OCI-LY1 (cell line): ENCODE data around the gene ZNF831.

ENCODE experiments used
- H2AFZ ChIP-seq: fragments of 200-600 bp; sonication (generic), shearing (Covaris generic); 2 replicates; pipeline ENCODE4 v1.6.0; 2014; ENCODE audit warnings: antibody characterized with exemption, mild to moderate bottlenecking, low read length
- H3F3A ChIP-seq: fragments of 200-600 bp; sonication (generic), shearing (Covaris generic); 2 replicates; pipeline ENCODE4 v1.6.0; 2014; ENCODE audit warnings: mild to moderate bottlenecking, antibody characterized with exemption, low read length, moderate library complexity; ENCODE audit not compliant: insufficient read depth
- H3K27ac ChIP-seq: fragments of 200-600 bp; sonication (generic); 2 replicates; pipeline ENCODE4 v1.5.1; 2014; ENCODE audit warnings: low read length, mixed run types, mild to moderate bottlenecking, low read depth; ENCODE audit not compliant: poor library complexity, severe bottlenecking
- H3K27me3 ChIP-seq: fragments of 200-600 bp; sonication (generic); 2 replicates; pipeline ENCODE4 v1.6.0; 2014; ENCODE audit warnings: antibody characterized with exemption, mild to moderate bottlenecking, low read length, moderate library complexity; ENCODE audit not compliant: insufficient read depth
- H3K36me3 ChIP-seq: fragments of 200-600 bp; sonication (generic); 2 replicates; pipeline ENCODE4 v1.6.1; 2014; ENCODE audit warnings: mild to moderate bottlenecking, antibody characterized with exemption, low read length, moderate library complexity, mixed read lengths; ENCODE audit not compliant: insufficient read depth
- H3K4me1 ChIP-seq: fragments of 200-600 bp; sonication (generic); 2 replicates; pipeline ENCODE4 v1.5.1; 2014; ENCODE audit warnings: mild to moderate bottlenecking, low read length, moderate library complexity; ENCODE audit not compliant: insufficient read depth, severe bottlenecking
- H3K4me2 ChIP-seq: fragments of 200-600 bp; sonication (generic), shearing (Covaris generic); 2 replicates; pipeline ENCODE4 v1.6.1; 2014; ENCODE audit warnings: low read length
- H3K4me3 ChIP-seq: fragments of 200-600 bp; sonication (generic); 2 replicates; pipeline ENCODE4 v1.5.1; 2014; ENCODE audit warnings: low read length, low read depth, mild to moderate bottlenecking, mixed read lengths; ENCODE audit not compliant: poor library complexity, severe bottlenecking
- H3K79me2 ChIP-seq: fragments of 200-600 bp; shearing (Covaris generic); 2 replicates; pipeline ENCODE4 v1.6.1; 2016; ENCODE audit warnings: mixed run types, low read length, mixed read lengths; ENCODE audit not compliant: insufficient read depth
- H3K9ac ChIP-seq: fragments of 200-600 bp; sonication (generic), shearing (Covaris generic); 2 replicates; pipeline ENCODE4 v1.6.1; 2014; ENCODE audit warnings: mild to moderate bottlenecking, low read length, mixed read lengths
- H3K9me2 ChIP-seq: fragments of 200-600 bp; sonication (generic), shearing (Covaris generic); 2 replicates; pipeline ENCODE4 v1.6.1; 2014; ENCODE audit warnings: low read depth, mild to moderate bottlenecking, low read length, mixed read lengths
- H3K9me3 ChIP-seq: fragments of 200-600 bp; shearing (Covaris generic); 2 replicates; pipeline ENCODE4 v1.6.1; 2014; ENCODE audit warnings: low read length, mixed read lengths
- H4K20me1 ChIP-seq: fragments of 200-600 bp; sonication (generic), shearing (Covaris generic); 2 replicates; pipeline ENCODE4 v1.6.0; 2016; ENCODE audit warnings: mild to moderate bottlenecking, low read length; ENCODE audit not compliant: insufficient read depth
- EZH2 ChIP-seq: fragments of 200-600 bp; sonication (generic), shearing (Covaris generic); IDR thresholded peaks from 2 replicates; pipeline ENCODE4 v1.8.0; 2017; ENCODE audit warnings: borderline replicate concordance, mixed run types, mild to moderate bottlenecking, antibody characterized with exemption, low read length, moderate library complexity, mixed read lengths
- TF ChIP-seq, protein P1 (sequence below): fragments of 200-600 bp; sonication (generic), shearing (Covaris generic); IDR thresholded peaks from 2 replicates; pipeline ENCODE4 v1.5.1; 2017; ENCODE audit warnings: mild to moderate bottlenecking, antibody characterized with exemption, low read length, moderate library complexity, mixed read lengths

ZNF831 gene

DNA sequence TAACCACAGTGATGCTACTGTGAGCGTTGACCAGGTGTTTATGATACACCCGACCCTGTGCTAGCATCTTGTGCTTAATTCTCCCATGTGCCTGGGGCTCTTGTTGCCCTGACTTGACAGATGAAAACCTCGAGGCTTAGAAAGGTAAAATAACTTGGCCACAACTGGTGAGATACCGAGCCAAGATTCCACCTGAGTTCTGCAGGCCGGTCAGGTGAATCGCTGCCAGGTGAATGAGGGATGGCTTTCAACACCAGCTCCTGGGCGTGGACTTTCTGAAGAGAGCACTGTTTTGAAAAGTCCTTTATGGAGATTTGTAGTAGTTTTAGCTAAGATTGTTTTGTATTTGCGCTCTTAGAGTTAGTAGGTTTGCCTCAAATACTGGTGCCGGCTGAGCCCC, 12.2 kb upstream of the ZNF831 start:
- Histone ChIP-seq H3K27me3 (0 out of 2 replicates have a peak, but pooled peaks cover 4% of the 10 kb centered on the region), H2AFZ (no peak overlapping the region), H3F3A (no peaks in the 10 kb centered on the region), H3K9me3 (no peaks in the 10 kb centered on the region), H3K4me1 (no peaks in the 10 kb centered on the region), H3K4me2 (no peak overlapping the region), H3K79me2 (no peaks in the 10 kb centered on the region), H3K4me3 (no peak overlapping the region), H3K36me3 (no peaks in the 10 kb centered on the region), H3K27ac (no peak overlapping the region), H3K9ac (no peak overlapping the region), H3K9me2 (no peaks in the 10 kb centered on the region), H4K20me1 (no peaks in the 10 kb centered on the region)
- TF ChIP-seq, protein P1, sequence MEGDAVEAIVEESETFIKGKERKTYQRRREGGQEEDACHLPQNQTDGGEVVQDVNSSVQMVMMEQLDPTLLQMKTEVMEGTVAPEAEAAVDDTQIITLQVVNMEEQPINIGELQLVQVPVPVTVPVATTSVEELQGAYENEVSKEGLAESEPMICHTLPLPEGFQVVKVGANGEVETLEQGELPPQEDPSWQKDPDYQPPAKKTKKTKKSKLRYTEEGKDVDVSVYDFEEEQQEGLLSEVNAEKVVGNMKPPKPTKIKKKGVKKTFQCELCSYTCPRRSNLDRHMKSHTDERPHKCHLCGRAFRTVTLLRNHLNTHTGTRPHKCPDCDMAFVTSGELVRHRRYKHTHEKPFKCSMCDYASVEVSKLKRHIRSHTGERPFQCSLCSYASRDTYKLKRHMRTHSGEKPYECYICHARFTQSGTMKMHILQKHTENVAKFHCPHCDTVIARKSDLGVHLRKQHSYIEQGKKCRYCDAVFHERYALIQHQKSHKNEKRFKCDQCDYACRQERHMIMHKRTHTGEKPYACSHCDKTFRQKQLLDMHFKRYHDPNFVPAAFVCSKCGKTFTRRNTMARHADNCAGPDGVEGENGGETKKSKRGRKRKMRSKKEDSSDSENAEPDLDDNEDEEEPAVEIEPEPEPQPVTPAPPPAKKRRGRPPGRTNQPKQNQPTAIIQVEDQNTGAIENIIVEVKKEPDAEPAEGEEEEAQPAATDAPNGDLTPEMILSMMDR, result no peak
- no peak for TF ChIP-seq EZH2

GRCh38 chr20:59151820-59152219, 11.8 kb upstream of the ZNF831 start:
- no peak overlapping the region for H3K27ac ChIP-seq
- H3K4me3 ChIP-seq, result no peak overlapping the region
- no peak overlapping the region for H3K9ac ChIP-seq
- H2AFZ ChIP-seq, result no peak overlapping the region
- H3K9me2 ChIP-seq, result no peaks in the 10 kb centered on the region
- H3K4me2 ChIP-seq, result no peak overlapping the region
- TF ChIP-seq EZH2, result no peak
- TF ChIP-seq, protein P1, result no peak
- H3K27me3 ChIP-seq, result 0 out of 2 replicates have a peak, but pooled peaks cover 4% of the 10 kb centered on the region
- H3K36me3 ChIP-seq, result no peaks in the 10 kb centered on the region
- H3F3A ChIP-seq, result no peaks in the 10 kb centered on the region
- H3K9me3 ChIP-seq, result no peaks in the 10 kb centered on the region
- no peaks in the 10 kb centered on the region for H4K20me1 ChIP-seq
- no peaks in the 10 kb centered on the region for H3K4me1 ChIP-seq
- no peaks in the 10 kb centered on the region for H3K79me2 ChIP-seq

- Histone ChIP-seq H3K27me3 (0 out of 2 replicates have a peak, but pooled peaks cover 4% of the 10 kb centered on the region), H3K79me2 (no peaks in the 10 kb centered on the region), H3K4me2 (no peak overlapping the region)
Measured at GRCh38 chr20:59152559-59153354, 10.9 kb upstream of the ZNF831 start.

More at GRCh38 chr20:59152559-59153354, 10.9 kb upstream of the ZNF831 start:
- no peak overlapping the region for H3K27ac ChIP-seq
- no peak overlapping the region for H3K9ac ChIP-seq
- no peaks in the 10 kb centered on the region for H4K20me1 ChIP-seq
- H2AFZ ChIP-seq, result no peak overlapping the region
- TF ChIP-seq, protein P1, result no peak
- TF ChIP-seq EZH2, result no peak
- no peak overlapping the region for H3K4me3 ChIP-seq
- H3K36me3 ChIP-seq, result no peaks in the 10 kb centered on the region
- H3K9me2 ChIP-seq, result no peaks in the 10 kb centered on the region
- H3K4me1 ChIP-seq, result no peaks in the 10 kb centered on the region
- H3K9me3 ChIP-seq, result no peaks in the 10 kb centered on the region
- H3F3A ChIP-seq, result no peaks in the 10 kb centered on the region
